Natural killer cell (primary cell): Measurements from ENCODE around the gene ICA1L. TPM values are rescaled to one million over a fixed set of nuclear protein-coding genes. Genes with fewer than 3 reads are reported as not detected.
"Not testable (repeated sequence)": the region's sequence is repeated elsewhere in the genome, so short reads cannot be mapped to it uniquely, and the experiment has no call there.

Source experiments
- ATAC-seq, 3 donors: fragments of 150-1000 bp in 2 of 3; fragments of 200-7000 bp in 1 of 3; cut with Tn5 transposase; 1 replicate in 1 of 3; 2 replicates in 2 of 3; pipeline ENCODE4 v1.10.0; 2021; ENCODE audit warnings: mild to moderate bottlenecking in 2 of 3, moderate library complexity in 2 of 3
- DNase-seq, 2 donors: peaks; one replicate each; pipeline versions ENCODE4 v3.0.0 to v3.0.0-alpha.2; 2013 to 2021; ENCODE audit warnings: mixed read lengths in 1 of 2
- H3K27ac ChIP-seq: one replicate; pipeline ENCODE4 v1.5.1; 2013; ENCODE audit warnings: mild to moderate bottlenecking, low read length
- H3K27me3 ChIP-seq: one replicate; pipeline ENCODE4 v1.6.1; 2013; ENCODE audit warnings: low read length; ENCODE audit not compliant: control insufficient read depth, insufficient read depth
- H3K36me3 ChIP-seq: one replicate; pipeline ENCODE4 v1.6.1; 2013; ENCODE audit warnings: low read length; ENCODE audit not compliant: control insufficient read depth, insufficient read depth
- H3K4me1 ChIP-seq: one replicate; pipeline ENCODE4 v1.6.1; 2013; ENCODE audit warnings: low read length; ENCODE audit not compliant: control insufficient read depth, insufficient read depth
- H3K4me3 ChIP-seq: one replicate; pipeline ENCODE4 v1.5.1; 2013; ENCODE audit warnings: low read length
- H3K9me3 ChIP-seq: one replicate; pipeline ENCODE4 v1.6.1; 2013; ENCODE audit warnings: low read length; ENCODE audit not compliant: control insufficient read depth, insufficient read depth
- H3K27ac Mint-ChIP-seq, 2 donors: one replicate each; pipeline ENCODE4 v1.8.0; 2022; ENCODE audit warnings: mild to moderate bottlenecking in 2 of 2, mixed read lengths in 2 of 2, moderate library complexity in 1 of 2
- H3K27me3 Mint-ChIP-seq, 2 donors: one replicate each; pipeline ENCODE4 v1.8.0; 2022; ENCODE audit warnings: low read depth in 2 of 2, mixed read lengths in 2 of 2
- H3K36me3 Mint-ChIP-seq: one replicate; pipeline ENCODE4 v1.8.0; 2022; ENCODE audit warnings: mixed read lengths
- H3K4me1 Mint-ChIP-seq, 2 donors: one replicate each; pipeline ENCODE4 v1.8.0; 2022; ENCODE audit warnings: mixed read lengths in 2 of 2
- H3K4me3 Mint-ChIP-seq: one replicate; pipeline ENCODE4 v1.8.0; 2022; ENCODE audit warnings: mild to moderate bottlenecking, moderate library complexity, mixed read lengths
- H3K9me3 Mint-ChIP-seq, 2 donors: one replicate each; pipeline ENCODE4 v1.8.0; 2022; ENCODE audit warnings: mixed read lengths in 2 of 2
- CTCF ChIP-seq: fragments of 200-600 bp; IDR thresholded peaks from one replicate; pipeline ENCODE4 v1.8.0; 2022; ENCODE audit warnings: antibody characterized with exemption
- WGBS: methylation state at CpG from one replicate; pipeline ENCODE4 v1.1.7; 2013; ENCODE audit warnings: missing lambda C conversion rate; ENCODE audit not compliant: insufficient coverage; 5-methylcytosine and 5-hydroxymethylcytosine counted together
- intact Hi-C: fragments of 100-400 bp; cut with micrococcal nuclease; formaldehyde crosslinking; loops from one replicate; pipeline ENCODE4 v1.14.2; 2022
- total RNA-seq, 4 donors: library from RNA; stranded (reverse); fragments of 120-200 nt in 1 of 4; gene quantifications; one replicate each; pipeline versions ENCODE4 v1.2.3 to v1.2.4, GENCODE V29; 2013 to 2022

Gene ICA1L
- total RNA-seq, 3 donors from 2014 or later (not counting 1 experiment from before 2014, with no cell fraction given) = 9.0 to 15.5 (median 10.4) TPM

DNA sequence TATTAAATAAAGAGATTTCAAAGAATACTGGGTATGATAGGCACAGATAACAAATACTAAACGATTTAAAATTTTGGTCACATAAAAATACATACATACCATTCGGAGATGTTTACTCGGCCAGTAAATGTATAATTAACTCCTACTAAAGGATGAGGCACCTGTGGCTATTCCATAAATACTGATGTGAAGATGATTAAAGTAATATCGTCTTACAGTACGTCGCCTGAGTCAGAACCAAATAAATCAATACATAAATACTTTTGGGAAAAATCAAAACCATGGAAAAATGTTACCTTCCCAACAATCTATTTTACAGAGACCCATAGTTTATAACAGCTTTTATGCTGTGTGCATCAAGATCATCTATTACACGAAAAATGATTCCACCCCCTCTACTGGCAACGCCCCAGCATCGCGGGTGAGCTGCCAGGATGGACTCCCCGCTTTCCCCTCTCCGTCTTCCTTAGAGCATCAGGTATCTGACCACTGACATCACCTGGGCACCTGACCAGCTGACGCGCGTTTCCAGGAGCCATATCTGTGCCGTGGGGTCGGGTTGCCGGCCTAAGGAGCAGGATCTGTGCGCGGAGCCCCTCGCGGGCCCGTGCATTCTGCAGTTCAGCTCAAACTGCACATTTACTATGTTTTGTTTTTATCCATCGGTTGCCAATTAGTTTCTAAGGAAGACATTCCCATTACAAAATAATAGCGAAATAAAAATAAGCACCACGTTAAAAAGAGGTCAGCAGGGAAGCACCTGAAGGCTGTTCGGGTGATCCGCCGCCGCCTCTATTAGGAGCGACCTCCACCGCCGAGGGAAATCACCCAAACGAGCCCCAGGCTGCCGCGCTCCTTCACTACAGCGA is 901 bp downstream of the ICA1L start:
- H3K36me3 ChIP-seq = no peaks in the 10 kb centered on the region
- Mint-ChIP-seq H3K27me3 (no peaks in the 10 kb centered on the region), H3K27ac (peak overlapping the region; percentile 73 to 82), H3K4me3 (peak overlapping the region; percentile 91), H3K9me3 (no peaks in the 10 kb centered on the region), H3K36me3 (no peaks in the 10 kb centered on the region), H3K4me1 (peaks cover 8 to 13% of the 10 kb centered on the region in 2 donors)
- ATAC-seq (peak; percentile 82 to 89 (median 86)), DNase-seq (peak; percentile 50 to 76)
- WGBS = 1% methylated on average over 33 of the region's 37 CpGs
- peak; percentile 64 for TF ChIP-seq CTCF
- no peaks in the 10 kb centered on the region for H3K9me3 ChIP-seq
- intact Hi-C loops = loop anchor here (1.0 to 5.0 kb wide), 4 partner anchors 38 to 298 kb away; partner anchors contain the start of gene NBEAL1
- peak overlapping the region; percentile 83 for H3K4me3 ChIP-seq
- peak overlapping the region; percentile 74 for H3K27ac ChIP-seq
- H3K27me3 ChIP-seq = no peaks in the 10 kb centered on the region
- peaks cover 7% of the 10 kb centered on the region for H3K4me1 ChIP-seq

GRCh38 chr2:202861987-202862386 is 9.6 kb downstream of the ICA1L start:
- no peaks in the 10 kb centered on the region for H3K36me3 ChIP-seq
- Mint-ChIP-seq H3K4me3 (no peak overlapping the region), H3K36me3 (no peaks in the 10 kb centered on the region), H3K27me3 (no peaks in the 10 kb centered on the region), H3K4me1 (peaks cover 5 to 8% of the 10 kb centered on the region in 2 donors), H3K9me3 (no peaks in the 10 kb centered on the region), H3K27ac (no peak overlapping the region)
- intact Hi-C loops = no loop called here
- no peaks in the 10 kb centered on the region for H3K9me3 ChIP-seq
- WGBS = 95% methylated on average over 2 of the region's 3 CpGs
- no peaks in the 10 kb centered on the region for H3K27me3 ChIP-seq
- H3K4me3 ChIP-seq = no peak overlapping the region
- H3K4me1 ChIP-seq = no peaks in the 10 kb centered on the region
- no peak for DNase-seq
- ATAC-seq = no peak
- no peak for TF ChIP-seq CTCF
- H3K27ac ChIP-seq = no peak overlapping the region

DNA sequence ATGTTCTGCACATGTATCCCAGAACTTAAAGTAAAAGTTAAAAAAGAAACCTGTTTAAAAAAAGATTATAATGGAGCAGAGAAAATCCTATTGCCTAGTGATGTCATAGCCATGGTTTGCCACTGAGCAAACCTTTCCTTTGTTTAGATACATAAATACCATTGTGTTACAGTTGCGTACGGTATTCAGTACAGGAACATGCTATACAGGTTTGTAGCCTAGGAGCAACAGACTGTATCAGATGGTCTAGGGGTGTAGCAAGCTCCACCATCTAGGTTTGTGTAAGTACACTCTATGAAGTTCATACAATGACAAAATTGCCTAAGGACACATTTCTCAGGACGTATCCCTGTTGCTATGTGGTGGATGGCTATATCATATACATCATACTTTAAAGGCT is 13.0 kb downstream of the ICA1L start:
- Histone ChIP-seq H3K4me1 (no peaks in the 10 kb centered on the region), H3K27me3 (no peaks in the 10 kb centered on the region), H3K27ac (no peak overlapping the region), H3K36me3 (no peaks in the 10 kb centered on the region), H3K4me3 (no peak overlapping the region), H3K9me3 (no peaks in the 10 kb centered on the region)
- H3K4me1 Mint-ChIP-seq = peaks cover 5 to 8% of the 10 kb centered on the region in 2 donors
- ATAC-seq = no peak
- H3K36me3 Mint-ChIP-seq = no peaks in the 10 kb centered on the region
- intact Hi-C loops = no loop called here
- WGBS = 100% methylated on average over 2 of the region's 3 CpGs
- no peaks in the 10 kb centered on the region for H3K27me3 Mint-ChIP-seq
- no peak for DNase-seq
- TF ChIP-seq CTCF = no peak
- H3K27ac Mint-ChIP-seq = no peak overlapping the region
- no peaks in the 10 kb centered on the region for H3K9me3 Mint-ChIP-seq
- H3K4me3 Mint-ChIP-seq = no peak overlapping the region

DNA sequence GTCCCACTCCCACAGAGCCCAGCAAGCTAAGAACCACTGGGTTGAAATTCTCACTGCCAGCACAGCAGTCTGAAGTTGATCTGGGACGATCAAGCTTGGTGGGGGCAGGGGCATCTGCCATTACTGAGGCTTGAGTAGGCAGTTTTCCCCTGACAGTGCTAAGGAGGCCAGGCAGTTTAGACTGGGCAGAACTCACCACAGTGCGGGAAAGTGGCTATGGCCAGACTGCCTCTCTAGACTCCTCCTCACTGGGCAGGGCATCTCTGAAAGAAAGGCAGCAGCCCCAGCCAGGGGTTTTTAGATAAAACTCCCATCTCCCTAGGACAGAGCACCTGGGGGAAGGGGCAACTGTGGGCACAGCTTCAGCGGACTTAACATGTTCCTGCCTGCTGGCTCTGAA is 22.2 kb downstream of the ICA1L start:
- H3K27ac Mint-ChIP-seq, H3K9me3 ChIP-seq, H3K27ac ChIP-seq, H3K36me3 Mint-ChIP-seq, H3K36me3 ChIP-seq, H3K4me1 ChIP-seq, DNase-seq, H3K9me3 Mint-ChIP-seq, intact Hi-C loops, ATAC-seq, H3K4me3 Mint-ChIP-seq, H3K27me3 ChIP-seq, H3K27me3 Mint-ChIP-seq, H3K4me1 Mint-ChIP-seq, H3K4me3 ChIP-seq: not testable (repeated sequence)
- 91% methylated on average over 3 of the region's 3 CpGs for WGBS
